ENCODE data around the gene CALHM3. TPM values are rescaled to one million over a fixed set of nuclear protein-coding genes. Genes with fewer than 3 reads are reported as not detected.
"Not testable (repeated sequence)": the region's sequence is repeated elsewhere in the genome, so short reads cannot be mapped to it uniquely, and the experiment has no call there.

Gene CALHM3, protein sequence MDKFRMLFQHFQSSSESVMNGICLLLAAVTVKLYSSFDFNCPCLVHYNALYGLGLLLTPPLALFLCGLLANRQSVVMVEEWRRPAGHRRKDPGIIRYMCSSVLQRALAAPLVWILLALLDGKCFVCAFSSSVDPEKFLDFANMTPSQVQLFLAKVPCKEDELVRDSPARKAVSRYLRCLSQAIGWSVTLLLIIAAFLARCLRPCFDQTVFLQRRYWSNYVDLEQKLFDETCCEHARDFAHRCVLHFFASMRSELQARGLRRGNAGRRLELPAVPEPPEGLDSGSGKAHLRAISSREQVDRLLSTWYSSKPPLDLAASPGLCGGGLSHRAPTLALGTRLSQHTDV
- total RNA-seq (not detected), polyA plus RNA-seq (not detected)

DNA sequence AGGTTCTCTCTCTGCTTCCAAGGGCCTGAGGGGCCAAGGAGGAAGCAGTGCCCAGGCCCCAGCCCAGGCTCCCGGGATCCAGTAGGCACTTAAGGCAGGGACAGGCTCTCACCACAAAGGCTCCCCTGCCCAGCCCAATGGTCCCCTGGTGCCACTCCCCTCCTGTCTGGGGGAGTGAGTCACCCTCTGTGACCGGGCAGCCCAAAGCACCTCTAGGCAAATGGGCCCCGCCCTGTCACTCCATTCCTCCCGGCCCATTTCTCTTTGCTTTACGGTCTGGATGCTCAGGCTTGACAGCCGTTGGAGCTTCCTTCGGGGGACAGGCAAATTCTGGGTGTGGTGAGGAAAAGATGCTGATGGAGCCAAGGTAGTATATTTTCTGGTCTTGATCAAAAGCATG, at the start of gene CALHM3:
Gene CALHM3, minus strand, starts transcription at position 106 of the 400 bp plus-strand sequence. CDS start 208 bp downstream, outside the sequence.
- Histone ChIP-seq H3K27ac (ENCODE audit: low read depth) (no peak within 1 kb of the TSS), H3K4me1 (ENCODE audit: insufficient read depth) (no peaks in the 10 kb centered on the region), H3K36me3 (ENCODE audit: insufficient read depth) (no peaks in the 10 kb centered on the region), H3K4me3 (ENCODE audit: low read depth, low read length) (no peak within 1 kb of the TSS)
- 66% methylated on average over 7 of the region's 7 CpGs for WGBS
- no peak for DNase-seq (ENCODE audit: extremely low spot score)

DNA sequence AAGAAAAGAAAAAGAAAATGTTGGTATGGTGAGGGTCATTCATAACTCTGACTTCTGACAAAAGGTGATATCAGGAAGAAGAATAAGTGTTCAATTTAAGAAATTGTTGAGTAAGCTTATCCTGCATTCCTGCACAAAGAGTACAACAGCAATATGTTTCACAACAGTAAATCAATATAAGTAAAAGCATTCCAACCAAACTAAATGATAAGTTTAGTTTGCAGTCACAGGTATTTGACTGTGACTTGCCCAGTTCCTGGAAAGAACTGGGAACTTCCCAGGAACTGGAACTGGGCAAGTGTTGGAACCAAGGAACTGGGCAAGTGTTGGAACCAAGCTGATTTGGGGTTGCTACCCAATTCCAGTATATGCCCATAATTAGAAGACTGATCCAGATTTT, 49.5 kb upstream of the CALHM3 start:
- Histone ChIP-seq H3K4me1 (ENCODE audit: insufficient read depth) (no peaks in the 10 kb centered on the region), H3K4me3 (ENCODE audit: low read depth, low read length) (no peak overlapping the region), H3K27ac (ENCODE audit: low read depth) (no peak overlapping the region), H3K36me3 (ENCODE audit: insufficient read depth) (no peaks in the 10 kb centered on the region)
- DNase-seq (ENCODE audit: extremely low spot score), result no peak

DNA sequence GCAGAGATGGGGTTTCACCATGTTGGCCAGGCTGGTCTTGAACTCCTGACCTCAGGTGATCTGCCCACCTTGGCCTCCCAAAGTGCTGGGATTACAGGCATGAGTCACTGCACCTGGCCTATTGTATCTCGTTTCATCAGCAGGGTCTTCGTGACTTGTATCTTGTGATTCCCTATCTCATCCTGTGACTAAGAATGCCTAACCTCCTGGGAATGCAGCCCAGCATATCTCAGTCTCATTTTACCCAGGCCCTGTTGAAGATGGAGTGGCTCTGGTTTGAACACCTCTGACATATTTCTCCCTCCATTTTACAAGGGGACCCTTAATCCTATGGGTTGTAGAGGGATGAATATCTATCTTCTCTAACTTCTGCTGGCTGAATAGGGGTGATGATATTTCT, 48.4 kb upstream of the CALHM3 start:
- H3K36me3 ChIP-seq (ENCODE audit: insufficient read depth); DNase-seq (ENCODE audit: extremely low spot score); H3K27ac ChIP-seq (ENCODE audit: low read depth); H3K4me3 ChIP-seq (ENCODE audit: low read depth, low read length); H3K4me1 ChIP-seq (ENCODE audit: insufficient read depth): not testable (repeated sequence)
- 37% methylated on average over 2 of the region's 2 CpGs for WGBS

DNA sequence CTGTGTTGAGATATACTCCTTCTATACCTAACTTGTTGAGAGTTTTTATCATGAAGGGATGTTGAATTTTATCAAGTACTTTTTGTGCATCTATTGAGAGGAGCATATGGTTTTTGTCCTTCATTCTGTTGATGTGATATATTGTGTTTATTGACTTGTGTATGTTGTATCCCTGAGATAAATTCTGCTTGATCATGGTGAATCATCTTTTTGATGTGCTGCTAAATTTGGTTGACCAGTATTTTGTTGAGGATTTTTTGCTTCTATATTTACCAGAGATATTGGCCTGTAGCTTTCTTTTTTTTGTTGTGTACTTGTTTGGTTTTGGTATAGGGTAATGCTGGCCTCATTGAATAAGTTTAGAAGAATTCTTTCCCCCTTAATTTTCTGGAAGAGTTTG, 46.9 kb upstream of the CALHM3 start:
- Histone ChIP-seq H3K27ac (ENCODE audit: low read depth) (no peak overlapping the region), H3K4me3 (ENCODE audit: low read depth, low read length) (no peak overlapping the region), H3K4me1 (ENCODE audit: insufficient read depth) (no peaks in the 10 kb centered on the region), H3K36me3 (ENCODE audit: insufficient read depth) (no peaks in the 10 kb centered on the region)
- DNase-seq (ENCODE audit: extremely low spot score), result no peak

DNA sequence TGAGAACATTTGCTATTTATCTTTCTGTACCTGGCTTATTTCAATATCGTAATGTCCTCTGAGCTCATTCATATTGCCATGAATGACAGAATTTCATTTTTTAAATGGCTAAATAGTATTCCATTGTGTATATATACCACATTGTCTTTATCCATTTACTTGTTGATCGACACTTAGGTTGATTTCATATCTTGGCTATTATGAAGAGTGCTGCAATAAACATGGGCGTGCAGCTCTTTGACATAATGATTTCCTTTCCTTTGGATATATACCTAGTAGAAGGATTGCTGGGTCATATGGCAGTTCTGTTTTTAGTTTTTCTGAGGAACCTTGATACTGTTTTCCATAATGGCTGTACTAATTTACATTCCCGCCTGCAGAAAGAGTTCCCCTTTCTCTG, 44.6 kb upstream of the CALHM3 start:
- no peak overlapping the region for H3K27ac ChIP-seq (ENCODE audit: low read depth)
- DNase-seq (ENCODE audit: extremely low spot score), result no peak
- H3K36me3 ChIP-seq (ENCODE audit: insufficient read depth), result no peaks in the 10 kb centered on the region
- H3K4me1 ChIP-seq (ENCODE audit: insufficient read depth), result no peaks in the 10 kb centered on the region
- no peak overlapping the region for H3K4me3 ChIP-seq (ENCODE audit: low read depth, low read length)
- WGBS, result 92% methylated on average over 4 of the region's 4 CpGs

DNA sequence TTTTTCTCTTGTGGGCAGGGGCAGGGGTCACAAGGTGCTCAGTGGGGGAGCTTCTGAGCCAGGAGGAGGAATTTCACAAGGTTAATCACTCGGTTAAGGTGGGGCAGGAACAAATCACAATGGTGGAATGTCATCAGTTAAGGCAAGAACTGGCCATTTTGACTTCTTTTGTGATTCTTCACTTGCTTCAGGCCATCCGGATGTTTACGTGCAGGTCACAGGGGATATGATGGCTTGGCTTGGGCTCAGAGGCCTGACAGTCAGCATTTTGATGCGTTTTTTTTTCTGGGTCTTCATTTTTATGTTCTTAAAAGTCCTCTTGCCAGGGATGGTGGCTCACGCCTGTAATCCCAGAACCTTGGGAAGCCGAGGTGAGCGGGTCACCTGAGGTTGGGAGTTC, 43.0 kb upstream of the CALHM3 start:
- H3K4me3 ChIP-seq (ENCODE audit: low read depth, low read length); H3K27ac ChIP-seq (ENCODE audit: low read depth); H3K36me3 ChIP-seq (ENCODE audit: insufficient read depth); DNase-seq (ENCODE audit: extremely low spot score); H3K4me1 ChIP-seq (ENCODE audit: insufficient read depth): not testable (repeated sequence)
- 91% methylated on average over 7 of the region's 7 CpGs for WGBS

DNA sequence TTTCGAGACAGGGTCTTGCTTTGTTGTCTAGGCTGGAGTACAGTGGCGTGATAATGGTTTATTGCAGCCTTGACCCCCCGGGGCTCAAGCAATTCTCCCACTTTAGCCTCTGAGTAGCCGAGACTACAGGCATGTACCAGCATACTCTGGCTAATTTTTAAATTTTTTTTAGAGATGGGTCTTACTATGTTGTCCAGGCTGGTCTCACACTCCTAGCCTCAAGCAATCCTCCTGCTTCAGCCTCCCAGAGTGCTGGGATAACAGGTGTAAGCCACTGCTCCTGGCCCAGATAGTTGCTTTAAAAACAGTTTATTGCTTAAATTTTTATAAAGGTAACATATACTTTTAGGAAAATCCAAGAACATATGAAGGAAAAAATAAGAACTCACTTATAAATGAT, 40.8 kb upstream of the CALHM3 start:
- no peak overlapping the region for H3K27ac ChIP-seq (ENCODE audit: low read depth)
- no peak for DNase-seq (ENCODE audit: extremely low spot score)
- no peaks in the 10 kb centered on the region for H3K36me3 ChIP-seq (ENCODE audit: insufficient read depth)
- H3K4me1 ChIP-seq (ENCODE audit: insufficient read depth), result no peaks in the 10 kb centered on the region
- H3K4me3 ChIP-seq (ENCODE audit: low read depth, low read length), result no peak overlapping the region
- WGBS, result 73% methylated on average over 4 of the region's 4 CpGs

DNA sequence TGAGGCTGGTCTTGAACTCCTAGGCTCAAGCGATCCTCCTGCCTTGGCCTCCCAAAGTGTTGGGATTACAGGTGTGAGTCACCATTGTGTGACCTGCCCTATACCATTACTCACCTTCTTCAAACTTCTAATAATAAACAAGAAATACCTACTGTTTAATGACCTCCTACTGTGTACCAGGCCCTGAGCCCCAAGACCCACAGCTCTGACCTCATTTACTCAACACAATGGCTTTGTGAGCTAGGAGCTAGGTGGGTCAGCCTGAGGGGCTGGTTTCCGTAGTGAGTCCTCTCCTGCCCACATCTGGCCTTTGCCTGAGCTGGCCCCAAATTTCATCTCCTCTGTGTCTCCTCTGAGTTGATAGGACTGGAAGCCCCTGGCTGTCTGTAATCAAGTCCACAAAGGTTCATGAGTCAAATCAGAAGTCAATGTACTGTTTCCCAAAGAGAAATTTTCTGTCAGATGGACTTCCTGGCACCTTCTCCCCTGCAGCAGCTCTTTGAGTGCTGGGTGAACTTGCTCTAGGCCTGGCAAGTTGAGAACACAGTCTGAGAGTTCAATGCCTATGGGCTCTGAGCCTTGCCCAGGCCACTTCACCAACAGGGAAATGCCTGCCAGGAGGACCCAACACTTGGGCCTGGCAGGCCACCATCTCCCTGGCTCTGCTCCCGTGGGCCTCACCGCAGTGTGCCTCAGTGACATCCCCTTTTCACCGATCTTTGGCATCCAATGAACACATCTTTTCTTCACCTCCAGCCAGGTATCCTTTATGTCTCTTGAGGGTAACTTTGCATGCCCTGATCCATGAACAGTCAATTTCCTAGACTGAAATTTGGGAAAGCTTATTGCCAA, 38.4 kb upstream of the CALHM3 start:
- H3K36me3 ChIP-seq (ENCODE audit: insufficient read depth), result no peaks in the 10 kb centered on the region
- WGBS, result 96% methylated on average over 5 of the region's 5 CpGs
- no peak overlapping the region for H3K4me3 ChIP-seq (ENCODE audit: low read depth, low read length)
- no peaks in the 10 kb centered on the region for H3K4me1 ChIP-seq (ENCODE audit: insufficient read depth)
- DNase-seq (ENCODE audit: extremely low spot score), result no peak
- no peak overlapping the region for H3K27ac ChIP-seq (ENCODE audit: low read depth)

DNA sequence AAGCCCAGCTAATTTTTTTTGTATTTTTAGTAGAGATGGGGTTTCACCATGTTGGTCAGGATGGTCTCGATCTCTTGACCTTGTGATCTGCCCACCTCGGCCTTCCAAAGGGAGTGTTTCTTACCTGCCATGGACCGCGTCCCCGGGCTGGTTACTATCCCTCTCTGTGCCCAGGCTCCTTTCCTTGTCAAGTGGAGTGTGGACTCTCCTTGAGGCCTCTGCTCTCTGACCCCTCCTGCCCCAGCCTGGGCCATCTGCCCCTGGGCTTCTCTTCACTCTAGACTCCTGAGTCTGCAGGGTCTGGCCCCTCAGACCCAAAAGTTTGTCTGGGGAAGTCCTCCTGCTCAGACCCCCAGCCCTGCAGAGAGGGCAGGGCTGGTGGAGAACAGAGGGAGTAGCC, 35.2 kb upstream of the CALHM3 start:
- Histone ChIP-seq H3K27ac (ENCODE audit: low read depth) (no peak overlapping the region), H3K36me3 (ENCODE audit: insufficient read depth) (no peaks in the 10 kb centered on the region), H3K4me3 (ENCODE audit: low read depth, low read length) (no peak overlapping the region), H3K4me1 (ENCODE audit: insufficient read depth) (no peaks in the 10 kb centered on the region)
- no peak for DNase-seq (ENCODE audit: extremely low spot score)
- WGBS, result 97% methylated on average over 5 of the region's 5 CpGs

DNA sequence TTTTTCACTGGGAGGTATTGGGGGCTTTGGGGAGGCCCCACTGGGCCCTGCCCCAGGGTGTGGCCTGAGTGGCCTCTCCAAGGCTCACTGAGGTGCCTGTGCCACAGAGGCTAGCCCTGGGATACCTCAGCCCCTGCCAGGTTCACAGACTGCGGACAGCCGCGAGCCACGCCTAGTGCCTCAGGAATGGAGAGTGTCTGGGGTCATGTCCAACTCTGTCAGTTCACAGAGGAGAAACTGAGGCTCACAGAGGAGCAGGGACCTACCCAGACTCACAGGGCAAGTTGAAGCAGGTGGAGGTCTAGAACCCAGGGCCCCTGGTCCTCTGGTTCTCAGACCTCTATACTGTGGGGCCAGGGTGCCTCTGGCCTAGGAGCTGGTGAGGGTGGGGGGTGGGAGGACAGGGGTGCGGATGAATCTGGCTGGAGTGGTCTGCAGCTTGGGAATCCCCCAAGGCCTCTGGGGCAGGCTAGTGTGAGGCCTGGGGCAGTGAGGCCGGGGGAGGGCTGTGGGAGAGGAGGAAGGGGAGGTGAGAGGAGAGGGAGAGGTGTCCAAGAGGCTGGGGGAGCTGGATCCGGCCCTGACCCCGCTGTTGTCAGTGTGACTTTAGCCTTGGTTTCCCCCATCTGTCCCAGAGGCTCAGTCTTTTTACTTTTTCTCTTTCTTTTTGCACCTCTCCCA, 34.5 kb upstream of the CALHM3 start:
- 71% methylated on average over 8 of the region's 8 CpGs for WGBS
- no peak overlapping the region for H3K27ac ChIP-seq (ENCODE audit: low read depth)
- no peak for DNase-seq (ENCODE audit: extremely low spot score)
- H3K4me3 ChIP-seq (ENCODE audit: low read depth, low read length), result no peak overlapping the region
- no peaks in the 10 kb centered on the region for H3K4me1 ChIP-seq (ENCODE audit: insufficient read depth)
- H3K36me3 ChIP-seq (ENCODE audit: insufficient read depth), result no peaks in the 10 kb centered on the region

DNA sequence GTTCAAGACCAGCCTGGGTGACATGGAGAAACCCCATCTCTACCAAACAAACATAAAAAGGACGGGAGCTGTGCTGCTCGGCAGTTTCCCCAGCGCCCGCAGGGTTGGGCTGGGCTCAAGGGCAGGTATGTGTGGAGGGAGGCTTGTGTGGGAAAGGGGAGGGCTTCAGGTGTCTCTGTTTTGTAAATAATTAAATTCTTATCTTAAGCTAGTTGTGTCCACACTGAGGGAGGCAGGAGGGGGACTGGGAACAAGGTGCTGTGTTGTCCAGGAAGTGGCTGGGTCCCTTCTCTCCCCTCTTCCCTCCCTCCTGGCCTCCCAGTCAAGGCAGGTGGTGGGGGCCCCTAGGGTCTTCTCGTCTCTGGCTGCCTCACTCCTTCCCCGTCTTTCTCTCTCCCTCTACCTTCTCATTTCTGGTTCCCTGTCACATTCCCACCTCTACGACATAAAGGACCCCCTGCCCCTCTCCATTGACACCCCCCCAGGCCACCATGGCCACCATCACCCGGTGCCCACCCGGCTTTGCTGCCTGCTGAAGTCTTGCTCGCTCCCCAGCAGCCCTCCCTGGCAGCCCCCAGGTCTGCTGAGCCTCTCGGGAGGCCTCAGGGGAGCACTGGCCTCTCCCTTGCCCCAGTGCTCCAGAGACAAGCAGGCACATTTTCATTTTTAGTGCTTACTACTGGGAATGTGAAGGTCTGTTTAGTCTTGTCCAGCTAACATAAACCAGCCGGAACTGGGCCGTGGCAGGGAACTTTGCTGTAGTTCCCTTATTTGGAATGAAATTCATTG, 33.7 kb upstream of the CALHM3 start:
- 59% methylated on average over 13 of the region's 13 CpGs for WGBS
- peak; percentile 53 for DNase-seq (ENCODE audit: extremely low spot score)
- H3K27ac ChIP-seq (ENCODE audit: low read depth), result no peak overlapping the region

DNA sequence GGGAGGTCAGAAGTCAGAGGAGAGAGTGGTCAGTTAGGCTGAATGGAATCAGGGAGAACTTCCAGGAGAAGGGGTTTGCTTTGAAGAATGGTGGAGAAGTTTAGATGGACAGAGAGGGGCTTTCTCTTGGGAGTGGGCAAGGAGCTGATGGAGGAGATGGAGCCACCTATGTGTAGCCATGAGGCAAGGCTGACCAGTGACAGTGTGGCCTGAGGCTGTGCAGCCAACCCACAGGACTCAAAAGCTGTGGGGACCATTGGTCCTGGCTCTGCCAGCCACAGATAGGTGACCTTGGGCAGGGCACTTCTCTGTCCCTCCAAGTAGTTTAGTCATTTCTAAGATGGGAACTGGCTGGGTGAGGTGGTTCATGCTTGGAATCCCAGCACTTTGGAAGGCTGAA, 33.1 kb upstream of the CALHM3 start:
- DNase-seq (ENCODE audit: extremely low spot score), result no peak
- no peaks in the 10 kb centered on the region for H3K36me3 ChIP-seq (ENCODE audit: insufficient read depth)
- H3K27ac ChIP-seq (ENCODE audit: low read depth), result no peak overlapping the region
- no peaks in the 10 kb centered on the region for H3K4me1 ChIP-seq (ENCODE audit: insufficient read depth)
- H3K4me3 ChIP-seq (ENCODE audit: low read depth, low read length), result no peak overlapping the region

More for the DNA sequence above, 33.7 kb upstream of the CALHM3 start:
- H3K36me3 ChIP-seq (ENCODE audit: insufficient read depth), result no peaks in the 10 kb centered on the region
- H3K4me3 ChIP-seq (ENCODE audit: low read depth, low read length), result no peak overlapping the region
- H3K4me1 ChIP-seq (ENCODE audit: insufficient read depth), result no peaks in the 10 kb centered on the region

Measured in urinary bladder (tissue), 4 donors.